Neuronal stem cell (in vitro differentiated cells): ENCODE results near the gene VPS36.

Source experiments
- DNase-seq: peaks from one replicate; pipeline ENCODE4 v3.0.0-alpha.2; 2013; ENCODE audit warnings: low spot score
- H2AFZ ChIP-seq: one replicate; pipeline ENCODE4 v1.6.1; 2013; ENCODE audit warnings: mild to moderate bottlenecking, low read length, inconsistent platforms
- H2AK5ac ChIP-seq: 2 replicates; pipeline ENCODE4 v1.6.1; 2013; ENCODE audit warnings: low read depth, mild to moderate bottlenecking, inconsistent platforms, low read length, moderate library complexity, mixed read lengths
- H2BK120ac ChIP-seq: 2 replicates; pipeline ENCODE4 v1.6.1; 2013; ENCODE audit warnings: low read depth, mild to moderate bottlenecking, inconsistent platforms, low read length, moderate library complexity, mixed read lengths
- H2BK12ac ChIP-seq: one replicate; pipeline ENCODE4 v1.6.1; 2013; ENCODE audit warnings: low read length, inconsistent platforms
- H2BK15ac ChIP-seq: 2 replicates; pipeline ENCODE4 v1.6.1; 2013; ENCODE audit warnings: mild to moderate bottlenecking, low read length, inconsistent platforms, mixed read lengths
- H2BK5ac ChIP-seq: one replicate; pipeline ENCODE4 v1.6.1; 2013; ENCODE audit warnings: inconsistent platforms, mild to moderate bottlenecking, low read length, moderate library complexity
- H3K14ac ChIP-seq: one replicate; pipeline ENCODE4 v1.6.1; 2013; ENCODE audit warnings: low read length, inconsistent platforms
- H3K18ac ChIP-seq: 2 replicates; pipeline ENCODE4 v1.6.1; 2013; ENCODE audit warnings: low read length, inconsistent platforms
- H3K23ac ChIP-seq: 2 replicates; pipeline ENCODE4 v1.6.1; 2013; ENCODE audit warnings: low read depth, mild to moderate bottlenecking, mixed read lengths, low read length, inconsistent platforms; ENCODE audit not compliant: poor library complexity
- H3K27ac ChIP-seq: replicated peaks from 3 replicates; pipeline ENCODE4 v1.5.1; 2013; ENCODE audit warnings: low read length, inconsistent platforms
- H3K27me3 ChIP-seq, 3 experiments: 2 replicates each; pipeline ENCODE4 v1.6.1; 2013; ENCODE audit warnings: low read length in 3 of 3, mild to moderate bottlenecking in 2 of 3, inconsistent platforms in 1 of 3, low read depth in 1 of 3, mixed read lengths in 1 of 3, moderate library complexity in 1 of 3; ENCODE audit not compliant: control insufficient read depth in 3 of 3, insufficient read depth in 3 of 3
- H3K36me3 ChIP-seq, 2 donors: replicated peaks in 1 of 2; 2 replicates each; pipeline ENCODE4 v1.6.1; 2013; ENCODE audit warnings: low read length in 2 of 2; ENCODE audit not compliant: control insufficient read depth in 2 of 2, insufficient read depth in 2 of 2
- H3K4ac ChIP-seq: 2 replicates; pipeline ENCODE4 v1.6.1; 2013; ENCODE audit warnings: inconsistent platforms, mild to moderate bottlenecking, low read length, moderate library complexity
- H3K4me1 ChIP-seq, 2 donors: 1 replicate in 1 of 2; 2 replicates in 1 of 2; pipeline ENCODE4 v1.6.1; 2013; ENCODE audit warnings: low read length in 2 of 2, low read depth in 1 of 2; ENCODE audit not compliant: control insufficient read depth in 2 of 2, insufficient read depth in 1 of 2
- H3K4me2 ChIP-seq: one replicate; pipeline ENCODE4 v1.6.1; 2013; ENCODE audit warnings: mild to moderate bottlenecking, low read length, inconsistent platforms; ENCODE audit not compliant: insufficient read depth, poor library complexity, severe bottlenecking
- H3K4me3 ChIP-seq, 2 donors: 2 replicates each; pipeline ENCODE4 v1.5.1; 2013; ENCODE audit warnings: low read length in 2 of 2, mild to moderate bottlenecking in 2 of 2, inconsistent platforms in 1 of 2, moderate library complexity in 1 of 2
- H3K79me1 ChIP-seq: one replicate; pipeline ENCODE4 v1.6.1; 2013; ENCODE audit warnings: low read depth, mild to moderate bottlenecking, inconsistent platforms, low read length, moderate library complexity
- H3K9ac ChIP-seq: one replicate; pipeline ENCODE4 v1.6.1; 2013; ENCODE audit warnings: mild to moderate bottlenecking, low read depth, low read length, inconsistent platforms; ENCODE audit not compliant: poor library complexity
- H3K9me3 ChIP-seq, 2 donors: replicated peaks in 1 of 2; 2 replicates each; pipeline versions ENCODE3 to v1.6.1; 2013; ENCODE audit warnings: low read length in 2 of 2, mild to moderate bottlenecking in 2 of 2, inconsistent platforms in 1 of 2, low read depth in 1 of 2, mixed read lengths in 1 of 2, moderate library complexity in 1 of 2; ENCODE audit not compliant: control insufficient read depth in 2 of 2, insufficient read depth in 1 of 2
- H4K8ac ChIP-seq: one replicate; pipeline ENCODE4 v1.6.1; 2013; ENCODE audit warnings: low read depth, mild to moderate bottlenecking, inconsistent platforms, low read length, moderate library complexity
- H4K91ac ChIP-seq: one replicate; pipeline ENCODE4 v1.6.1; 2013; ENCODE audit warnings: low read length, low read depth, mild to moderate bottlenecking, inconsistent platforms; ENCODE audit not compliant: poor library complexity
- WGBS, 2 donors: extraction: QIAGEN DNeasy Blood & Tissue Kit; methylation state at CpG; one replicate each; pipeline ENCODE4 v1.1.7; 2013; ENCODE audit warnings: missing lambda C conversion rate in 2 of 2, mixed read lengths in 1 of 2; ENCODE audit not compliant: insufficient read length in 2 of 2, insufficient replicate concordance in 1 of 2; ENCODE audit errors: extremely low coverage in 2 of 2; 5-methylcytosine and 5-hydroxymethylcytosine counted together

VPS36 gene

GRCh38 chr13:52450793-52451116 lies 321 bp upstream of the VPS36 start:
- no peak overlapping the region for H3K14ac ChIP-seq
- H3K4ac ChIP-seq, result no peak overlapping the region
- peaks cover 0 to 22% of the 10 kb centered on the region in 2 donors for H3K36me3 ChIP-seq
- H3K9me3 ChIP-seq, result no peaks in the 10 kb centered on the region
- no peak overlapping the region for H3K27ac ChIP-seq
- H2AFZ ChIP-seq, result peak overlapping the region; percentile 100
- peaks cover 6 to 7% of the 10 kb centered on the region in 2 donors for H3K4me1 ChIP-seq
- no peak overlapping the region for H2BK15ac ChIP-seq
- no peak overlapping the region for H3K18ac ChIP-seq
- no peaks in the 10 kb centered on the region for H3K27me3 ChIP-seq
- no peak overlapping the region for H4K8ac ChIP-seq
- no peak overlapping the region for H3K4me2 ChIP-seq
- H2BK120ac ChIP-seq, result no peak overlapping the region
- no peak overlapping the region for H2AK5ac ChIP-seq
- no peak overlapping the region for H4K91ac ChIP-seq
- no peak overlapping the region for H3K23ac ChIP-seq
- H3K79me1 ChIP-seq, result peaks cover 3% of the 10 kb centered on the region
- WGBS, 2 donors, result no CpG with 5 or more reads among the region's 8 CpGs
- H2BK12ac ChIP-seq, result no peak overlapping the region
- no peak overlapping the region for H3K9ac ChIP-seq
- no peak for DNase-seq
- H3K4me3 ChIP-seq, result peak overlapping the region in 1 of 2 donors; percentile 34
- no peak overlapping the region for H2BK5ac ChIP-seq

- Histone ChIP-seq H4K8ac (no peak overlapping the region), H3K9me3 (no peaks in the 10 kb centered on the region), H2BK15ac (no peak overlapping the region), H3K14ac (no peak overlapping the region), H3K9ac (peak overlapping the region; percentile 96), H2BK5ac (no peak overlapping the region), H2AK5ac (no peak overlapping the region), H3K4me2 (peak overlapping the region; percentile 64), H4K91ac (no peak overlapping the region), H3K4me1 (peaks cover 5 to 7% of the 10 kb centered on the region in 2 donors), H3K27ac (no peak overlapping the region), H2AFZ (peak overlapping the region; percentile 100), H3K27me3 (no peaks in the 10 kb centered on the region), H2BK120ac (no peak overlapping the region), H3K4me3 (peak overlapping the region; percentile 97 to 99), H3K4ac (no peak overlapping the region), H2BK12ac (no peak overlapping the region), H3K79me1 (peaks cover 3% of the 10 kb centered on the region), H3K18ac (peak overlapping the region; percentile 99), H3K23ac (peak overlapping the region; percentile 74), H3K36me3 (peaks cover 0 to 30% of the 10 kb centered on the region in 2 donors)
- DNase-seq, result no peak
- WGBS, 2 donors, result no CpG with 5 or more reads among the region's 10 CpGs
These were observed 963 bp downstream of the VPS36 start for GRCh38 chr13:52449331-52450011.

DNA sequence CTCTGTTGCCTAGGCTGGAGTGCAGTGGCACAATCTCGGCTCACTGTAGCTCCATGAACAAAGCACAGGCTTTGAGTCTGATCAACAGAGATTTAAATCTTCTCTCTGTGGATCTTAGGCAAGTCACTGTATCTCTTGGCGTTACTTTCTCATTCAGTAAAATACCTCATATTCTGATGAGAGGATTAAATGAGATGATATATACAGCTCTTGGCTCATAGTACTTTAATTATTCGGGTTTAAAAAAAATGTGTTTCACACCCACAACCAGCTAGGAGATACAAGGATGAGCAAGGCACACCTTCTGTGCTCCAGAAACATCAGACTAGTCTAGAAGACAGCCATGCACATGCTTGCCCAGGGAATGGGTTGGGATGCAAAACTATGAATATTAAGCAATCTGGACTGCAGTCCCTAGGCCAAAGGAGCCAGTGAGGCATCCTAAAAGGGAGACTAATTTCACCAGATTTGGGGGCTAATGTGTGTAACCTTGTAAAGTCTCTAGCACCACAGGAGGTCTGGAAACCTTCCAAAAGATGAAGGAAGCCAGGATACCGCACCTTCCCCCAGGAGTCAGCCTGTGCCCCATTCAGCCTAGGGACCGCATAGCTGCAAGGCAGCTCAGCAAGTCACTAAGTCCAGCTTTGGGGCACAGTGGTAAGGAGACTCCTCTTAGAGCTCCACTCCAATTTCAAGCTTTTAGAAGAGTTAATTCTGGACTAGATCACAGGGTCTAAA lies 2.5 kb downstream of the VPS36 start:
- Histone ChIP-seq H4K8ac (no peak overlapping the region), H3K23ac (no peak overlapping the region), H3K4me1 (peaks cover 3 to 4% of the 10 kb centered on the region in 2 donors), H3K4ac (no peak overlapping the region), H3K79me1 (peaks cover 5% of the 10 kb centered on the region), H2BK5ac (no peak overlapping the region), H3K36me3 (peaks cover 0 to 37% of the 10 kb centered on the region in 2 donors), H3K14ac (no peak overlapping the region), H3K9me3 (no peaks in the 10 kb centered on the region), H3K9ac (no peak overlapping the region), H2AFZ (no peak overlapping the region), H3K27me3 (no peaks in the 10 kb centered on the region), H2BK120ac (no peak overlapping the region), H2BK12ac (no peak overlapping the region), H3K27ac (no peak overlapping the region), H4K91ac (no peak overlapping the region), H2AK5ac (no peak overlapping the region), H3K4me3 (no peak overlapping the region), H2BK15ac (no peak overlapping the region), H3K4me2 (no peak overlapping the region), H3K18ac (no peak overlapping the region)
- no CpG with 5 or more reads among the region's 5 CpGs for WGBS, 2 donors
- DNase-seq, result no peak

DNA sequence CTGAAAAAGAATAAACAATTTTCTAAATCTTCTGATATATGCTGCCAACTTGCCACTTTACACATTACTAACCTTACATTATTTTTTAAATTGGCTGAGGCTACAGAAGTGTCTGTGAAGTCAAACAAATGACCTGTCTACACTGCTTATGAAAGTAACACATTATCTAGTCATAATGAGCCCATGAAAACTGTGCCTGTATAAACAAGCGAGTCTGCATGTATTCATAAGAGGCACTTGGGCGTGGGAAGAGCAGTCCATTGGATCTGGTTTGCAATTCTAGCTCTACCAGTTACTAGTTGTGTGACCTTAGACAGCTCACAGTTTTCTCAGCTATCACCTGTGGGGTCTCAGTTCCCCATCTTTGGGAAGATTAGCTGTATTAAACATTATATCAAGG lies 3.1 kb downstream of the VPS36 start:
- Histone ChIP-seq H3K9me3 (no peaks in the 10 kb centered on the region), H3K4me2 (no peak overlapping the region), H2AK5ac (no peak overlapping the region), H3K18ac (no peak overlapping the region), H2BK120ac (no peak overlapping the region), H2BK12ac (no peak overlapping the region), H3K79me1 (peaks cover 5% of the 10 kb centered on the region), H4K91ac (no peak overlapping the region), H3K4ac (no peak overlapping the region), H3K14ac (no peak overlapping the region), H3K4me3 (no peak overlapping the region), H3K23ac (no peak overlapping the region), H2BK15ac (no peak overlapping the region), H3K9ac (no peak overlapping the region), H3K27me3 (no peaks in the 10 kb centered on the region), H2AFZ (no peak overlapping the region), H3K27ac (no peak overlapping the region), H2BK5ac (no peak overlapping the region), H4K8ac (no peak overlapping the region), H3K36me3 (peaks cover 0 to 42% of the 10 kb centered on the region in 2 donors), H3K4me1 (peaks cover 3 to 4% of the 10 kb centered on the region in 2 donors)
- no peak for DNase-seq
- WGBS, 2 donors, result no CpG with 5 or more reads among the region's 2 CpGs
